IPS-15b (cell line): ENCODE results near the gene CPSF4L.

Experiments
- H3K27me3 ChIP-seq: one replicate; pipeline ENCODE4 v1.6.1; 2013; ENCODE audit warnings: low read length; ENCODE audit not compliant: control insufficient read depth, insufficient read depth
- H3K36me3 ChIP-seq: one replicate; pipeline ENCODE4 v1.6.1; 2013; ENCODE audit warnings: low read length; ENCODE audit not compliant: control insufficient read depth, insufficient read depth
- H3K4me1 ChIP-seq: one replicate; pipeline ENCODE4 v1.6.1; 2013; ENCODE audit warnings: mild to moderate bottlenecking, low read length; ENCODE audit not compliant: control insufficient read depth, insufficient read depth
- H3K4me3 ChIP-seq: one replicate; pipeline ENCODE4 v1.5.1; 2013; ENCODE audit warnings: low read depth, low read length
- H3K9ac ChIP-seq: one replicate; pipeline ENCODE4 v1.6.1; 2013; ENCODE audit warnings: low read depth, mild to moderate bottlenecking, low read length
- H3K9me3 ChIP-seq: one replicate; pipeline ENCODE4 v1.6.1; 2013; ENCODE audit warnings: mild to moderate bottlenecking, low read length; ENCODE audit not compliant: control insufficient read depth, insufficient read depth

The CPSF4L gene

GRCh38 chr17:73286863-73287296 lies 25.2 kb upstream of the CPSF4L start:
- Histone ChIP-seq H3K36me3 (peaks cover 14% of the 10 kb centered on the region), H3K4me3 (no peak overlapping the region), H3K27me3 (no peaks in the 10 kb centered on the region), H3K9ac (no peak overlapping the region), H3K9me3 (no peaks in the 10 kb centered on the region), H3K4me1 (peaks cover 8% of the 10 kb centered on the region)

GRCh38 chr17:73285916-73286862 lies 24.5 kb upstream of the CPSF4L start:
- no peak overlapping the region for H3K4me3 ChIP-seq
- no peaks in the 10 kb centered on the region for H3K27me3 ChIP-seq
- peaks cover 14% of the 10 kb centered on the region for H3K36me3 ChIP-seq
- H3K9me3 ChIP-seq = no peaks in the 10 kb centered on the region
- peaks cover 8% of the 10 kb centered on the region for H3K4me1 ChIP-seq
- no peak overlapping the region for H3K9ac ChIP-seq

GRCh38 chr17:73285603-73285908 lies 23.9 kb upstream of the CPSF4L start:
- Histone ChIP-seq H3K27me3 (no peaks in the 10 kb centered on the region), H3K4me1 (peaks cover 8% of the 10 kb centered on the region), H3K4me3 (no peak overlapping the region), H3K36me3 (peaks cover 14% of the 10 kb centered on the region), H3K9ac (no peak overlapping the region), H3K9me3 (no peaks in the 10 kb centered on the region)

GRCh38 chr17:73284906-73285602 lies 23.4 kb upstream of the CPSF4L start:
- no peak overlapping the region for H3K9ac ChIP-seq

GRCh38 chr17:73284354-73284753 lies 22.7 kb upstream of the CPSF4L start:
- Histone ChIP-seq H3K4me1 (peaks cover 8% of the 10 kb centered on the region), H3K9me3 (no peaks in the 10 kb centered on the region), H3K4me3 (no peak overlapping the region), H3K27me3 (no peaks in the 10 kb centered on the region), H3K9ac (no peak overlapping the region), H3K36me3 (peaks cover 14% of the 10 kb centered on the region)

More at GRCh38 chr17:73284906-73285602, 23.4 kb upstream of the CPSF4L start:
- Histone ChIP-seq H3K4me1 (peaks cover 8% of the 10 kb centered on the region), H3K4me3 (no peak overlapping the region), H3K9me3 (no peaks in the 10 kb centered on the region), H3K27me3 (no peaks in the 10 kb centered on the region), H3K36me3 (peaks cover 14% of the 10 kb centered on the region)

GRCh38 chr17:73283841-73284282 lies 22.2 kb upstream of the CPSF4L start:
- Histone ChIP-seq H3K36me3 (peaks cover 14% of the 10 kb centered on the region), H3K4me1 (peaks cover 8% of the 10 kb centered on the region), H3K9me3 (no peaks in the 10 kb centered on the region), H3K27me3 (no peaks in the 10 kb centered on the region), H3K4me3 (no peak overlapping the region), H3K9ac (no peak overlapping the region)

GRCh38 chr17:73283250-73283649 lies 21.6 kb upstream of the CPSF4L start:
- Histone ChIP-seq H3K36me3 (peaks cover 14% of the 10 kb centered on the region), H3K4me1 (peaks cover 8% of the 10 kb centered on the region), H3K9me3 (no peaks in the 10 kb centered on the region), H3K9ac (no peak overlapping the region), H3K4me3 (no peak overlapping the region), H3K27me3 (no peaks in the 10 kb centered on the region)

GRCh38 chr17:73282629-73283028 lies 20.9 kb upstream of the CPSF4L start:
- Histone ChIP-seq H3K27me3 (no peaks in the 10 kb centered on the region), H3K4me1 (peaks cover 8% of the 10 kb centered on the region), H3K9ac (no peak overlapping the region), H3K36me3 (peaks cover 14% of the 10 kb centered on the region), H3K9me3 (no peaks in the 10 kb centered on the region), H3K4me3 (no peak overlapping the region)

GRCh38 chr17:73281928-73282327 lies 20.2 kb upstream of the CPSF4L start:
- no peaks in the 10 kb centered on the region for H3K9me3 ChIP-seq
- H3K27me3 ChIP-seq = no peaks in the 10 kb centered on the region
- H3K36me3 ChIP-seq = peaks cover 14% of the 10 kb centered on the region
- no peak overlapping the region for H3K9ac ChIP-seq
- H3K4me1 ChIP-seq = peaks cover 8% of the 10 kb centered on the region
- no peak overlapping the region for H3K4me3 ChIP-seq

- peaks cover 5% of the 10 kb centered on the region for H3K4me1 ChIP-seq
- H3K4me3 ChIP-seq = no peak overlapping the region
- H3K9me3 ChIP-seq = no peaks in the 10 kb centered on the region
- H3K9ac ChIP-seq = no peak overlapping the region
- peaks cover 4% of the 10 kb centered on the region for H3K36me3 ChIP-seq
- no peaks in the 10 kb centered on the region for H3K27me3 ChIP-seq
These were observed 18.5 kb upstream of the CPSF4L start for GRCh38 chr17:73280191-73280590.

GRCh38 chr17:73279704-73280103 lies 18.0 kb upstream of the CPSF4L start:
- H3K4me1 ChIP-seq = peaks cover 5% of the 10 kb centered on the region

More at GRCh38 chr17:73279704-73280103, 18.0 kb upstream of the CPSF4L start:
- no peak overlapping the region for H3K9ac ChIP-seq
- no peak overlapping the region for H3K4me3 ChIP-seq
- H3K27me3 ChIP-seq = no peaks in the 10 kb centered on the region
- no peaks in the 10 kb centered on the region for H3K9me3 ChIP-seq
- H3K36me3 ChIP-seq = no peaks in the 10 kb centered on the region
